A172 (cell line): ENCODE data around the gene ID2. TPM values are rescaled to one million over a fixed set of nuclear protein-coding genes. Genes with fewer than 3 reads are reported as not detected.

Experiments
- DNase-seq: peaks from one replicate; pipeline ENCODE4 v3.0.0-alpha.2; 2015; ENCODE audit warnings: low spot score
- total RNA-seq: library from RNA; depleted of rRNA; stranded (reverse); fragments of >200 nt; shearing (Covaris generic); gene quantifications from 2 replicates; pipeline ENCODE4 v1.2.3, GENCODE V29; 2014; rRNA removed

Gene ID2
- total RNA-seq, 1 experiment from 2014 or later: 98.8 TPM

- DNase-seq: no peak
Measured at GRCh38 chr2:8732601-8733000, 50.7 kb downstream of the ID2 start.

Other genes with a start within 250 kb of the ID2 start
- gene KIDINS220, start 155.6 kb downstream of the ID2 start, total RNA-seq: 46.0 and 54.2 TPM in 2 replicates